ENCODE measurements around the gene NRXN2. TPM values are rescaled to one million over a fixed set of nuclear protein-coding genes. Genes with fewer than 3 reads are reported as not detected.

Gene NRXN2
- polyA plus RNA-seq, 1 of the 3 experiments (the other 2 are of a cell fraction), result 0.15 TPM

GRCh38 chr11:64644647-64645275, 78.2 kb downstream of the NRXN2 start:
- H3K79me2 ChIP-seq (ENCODE audit: insufficient read depth), result no peaks in the 10 kb centered on the region
- TF ChIP-seq RCOR1 (IDR thresholded peaks at IDR 0.05; ENCODE audit: low read length) (no peak), CHD2 (IDR thresholded peaks at IDR 0.05; ENCODE audit: low read length, partially characterized antibody) (no peak), TAF1 (IDR thresholded peaks at IDR 0.05; ENCODE audit: borderline replicate concordance, low read depth, low read length) (no peak), RFX5 (IDR thresholded peaks at IDR 0.05; ENCODE audit: low read length) (no peak), YY1 (IDR thresholded peaks at IDR 0.05; ENCODE audit: low read depth) (no peak), RAD21 (IDR thresholded peaks at IDR 0.05; ENCODE audit: low read length) (peak; percentile 30; the same call in 1 of the 2 replicates)
- TF ChIP-seq, protein P1, sequence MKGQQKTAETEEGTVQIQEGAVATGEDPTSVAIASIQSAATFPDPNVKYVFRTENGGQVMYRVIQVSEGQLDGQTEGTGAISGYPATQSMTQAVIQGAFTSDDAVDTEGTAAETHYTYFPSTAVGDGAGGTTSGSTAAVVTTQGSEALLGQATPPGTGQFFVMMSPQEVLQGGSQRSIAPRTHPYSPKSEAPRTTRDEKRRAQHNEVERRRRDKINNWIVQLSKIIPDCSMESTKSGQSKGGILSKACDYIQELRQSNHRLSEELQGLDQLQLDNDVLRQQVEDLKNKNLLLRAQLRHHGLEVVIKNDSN (IDR thresholded peaks at IDR 0.05; ENCODE audit: borderline replicate concordance, low read depth), result no peak
- CTCF ChIA-PET, result interaction anchor here (1.0 to 3.7 kb wide), 9 partner anchors 12 to 376 kb away, joined by 3 to 22 read pairs (median 3); no protein-coding TSS in a partner anchor
- H3K4me2 ChIP-seq, result no peak overlapping the region
- POLR2A ChIA-PET, result no interaction called here
- peaks cover 0 to 37% of the 10 kb centered on the region in 2 experiments; a peak in 1 of 4 replicates for H3K4me1 ChIP-seq (ENCODE audit: control insufficient read depth in 1 of 2, insufficient read depth in 2 of 2, low read depth in 1 of 2, low read length in 1 of 2)
- H4K20me1 ChIP-seq (ENCODE audit: insufficient read depth), result no peaks in the 10 kb centered on the region
- no peak overlapping the region for H3K9ac ChIP-seq
- H3F3A ChIP-seq (replicated peaks; ENCODE audit: insufficient read depth), result no peaks in the 10 kb centered on the region
- H3K4me3 ChIP-seq (ENCODE audit: low read depth in 2 of 2, low read length in 1 of 2), result no peak overlapping the region
- no peak overlapping the region for H3K27ac ChIP-seq (ENCODE audit: low read depth in 2 of 2, low read length in 1 of 2)
- DNase-seq, result peak; percentile 63
- 64% methylated on average over 10 of the region's 11 CpGs for WGBS (ENCODE audit: low lambda C conversion rate)
- no peaks in the 10 kb centered on the region for H3K9me2 ChIP-seq
- no peaks in the 10 kb centered on the region for H3K36me3 ChIP-seq (replicated peaks in 1 of 2; ENCODE audit: control insufficient read depth in 1 of 2, insufficient read depth in 2 of 2, low read length in 1 of 2)
- H3K9me3 ChIP-seq, result no peaks in the 10 kb centered on the region
- H2AFZ ChIP-seq (ENCODE audit: low read depth), result no peak overlapping the region
- peaks cover 48% of the 10 kb centered on the region for H3K27me3 ChIP-seq (ENCODE audit: insufficient read depth)

GRCh38 chr11:64643920-64644646, 78.9 kb downstream of the NRXN2 start:
- Histone ChIP-seq H3K79me2 (ENCODE audit: insufficient read depth) (no peaks in the 10 kb centered on the region), H2AFZ (ENCODE audit: low read depth) (no peak overlapping the region), H3K27ac (ENCODE audit: low read depth in 2 of 2, low read length in 1 of 2) (peak overlapping the region in 1 of 2 experiments; percentile 58; a peak in 1 of 4 replicates), H3K9me2 (no peaks in the 10 kb centered on the region), H3K4me2 (no peak overlapping the region), H3K9me3 (no peaks in the 10 kb centered on the region), H4K20me1 (ENCODE audit: insufficient read depth) (no peaks in the 10 kb centered on the region), H3F3A (replicated peaks; ENCODE audit: insufficient read depth) (no peaks in the 10 kb centered on the region), H3K4me3 (ENCODE audit: low read depth in 2 of 2, low read length in 1 of 2) (peak overlapping the region in 1 of 2 experiments; percentile 51; a peak in 1 of 4 replicates), H3K36me3 (replicated peaks in 1 of 2; ENCODE audit: control insufficient read depth in 1 of 2, insufficient read depth in 2 of 2, low read length in 1 of 2) (no peaks in the 10 kb centered on the region), H3K27me3 (ENCODE audit: insufficient read depth) (peaks cover 52% of the 10 kb centered on the region), H3K4me1 (ENCODE audit: control insufficient read depth in 1 of 2, insufficient read depth in 2 of 2, low read depth in 1 of 2, low read length in 1 of 2) (peaks cover 0 to 43% of the 10 kb centered on the region in 2 experiments; a peak in 1 of 4 replicates), H3K9ac (no peak overlapping the region)
- ChIA-PET POLR2A (no interaction called here), CTCF (interaction anchor here (1.0 to 3.7 kb wide), 10 partner anchors 9 to 375 kb away, joined by 3 to 22 read pairs (median 3); no protein-coding TSS in a partner anchor)
- no peak for DNase-seq
- TF ChIP-seq MXI1 (IDR thresholded peaks at IDR 0.05; ENCODE audit: low read depth, low read length) (peak; percentile 95), GATA2 (CRISPR knock-in tag; IDR thresholded peaks at IDR 0.05) (peak; percentile 63), USF2 (IDR thresholded peaks at IDR 0.05; ENCODE audit: borderline replicate concordance, low read depth, low read length) (no peak), ELF1 (IDR thresholded peaks at IDR 0.05) (no peak)
- WGBS (ENCODE audit: low lambda C conversion rate), result 50% methylated on average over 13 of the region's 19 CpGs
